Nephron progenitor cell (in vitro differentiated cells): ENCODE data around the gene TRIM29.

Source experiments
- DNase-seq: peaks from one replicate; pipeline ENCODE4 v3.0.0; 2021
- H3K27ac Mint-ChIP-seq: 2 replicates; pipeline ENCODE4 v1.8.0; 2021; ENCODE audit warnings: mild to moderate bottlenecking, moderate library complexity, mixed read lengths
- H3K27me3 Mint-ChIP-seq: 2 replicates; pipeline ENCODE4 v1.8.0; 2021; ENCODE audit warnings: mild to moderate bottlenecking, low read depth, mixed read lengths; ENCODE audit not compliant: poor library complexity
- H3K36me3 Mint-ChIP-seq: 2 replicates; pipeline ENCODE4 v1.8.0; 2021; ENCODE audit warnings: low read depth, mixed read lengths
- H3K4me1 Mint-ChIP-seq: 2 replicates; pipeline ENCODE4 v1.8.0; 2021; ENCODE audit warnings: mixed read lengths
- H3K4me3 Mint-ChIP-seq: 2 replicates; pipeline ENCODE4 v1.8.0; 2021; ENCODE audit warnings: mild to moderate bottlenecking, moderate library complexity, mixed read lengths
- H3K9me3 Mint-ChIP-seq: 2 replicates; pipeline ENCODE4 v1.8.0; 2021; ENCODE audit warnings: mild to moderate bottlenecking, moderate library complexity, mixed read lengths
- CTCF ChIP-seq: fragments of 200-600 bp; sonication (generic); IDR thresholded peaks from 2 replicates; pipeline ENCODE4 v1.5.0; 2021; ENCODE audit warnings: antibody characterized with exemption

The TRIM29 gene

GRCh38 chr11:120141768-120142423 lies 4.0 kb upstream of the TRIM29 start:
- TF ChIP-seq CTCF: no peak
- Mint-ChIP-seq H3K27ac (no peak overlapping the region), H3K36me3 (no peaks in the 10 kb centered on the region), H3K27me3 (peaks cover 55% of the 10 kb centered on the region), H3K9me3 (no peaks in the 10 kb centered on the region), H3K4me1 (peaks cover 4% of the 10 kb centered on the region), H3K4me3 (no peak overlapping the region)
- DNase-seq: no peak

DNA sequence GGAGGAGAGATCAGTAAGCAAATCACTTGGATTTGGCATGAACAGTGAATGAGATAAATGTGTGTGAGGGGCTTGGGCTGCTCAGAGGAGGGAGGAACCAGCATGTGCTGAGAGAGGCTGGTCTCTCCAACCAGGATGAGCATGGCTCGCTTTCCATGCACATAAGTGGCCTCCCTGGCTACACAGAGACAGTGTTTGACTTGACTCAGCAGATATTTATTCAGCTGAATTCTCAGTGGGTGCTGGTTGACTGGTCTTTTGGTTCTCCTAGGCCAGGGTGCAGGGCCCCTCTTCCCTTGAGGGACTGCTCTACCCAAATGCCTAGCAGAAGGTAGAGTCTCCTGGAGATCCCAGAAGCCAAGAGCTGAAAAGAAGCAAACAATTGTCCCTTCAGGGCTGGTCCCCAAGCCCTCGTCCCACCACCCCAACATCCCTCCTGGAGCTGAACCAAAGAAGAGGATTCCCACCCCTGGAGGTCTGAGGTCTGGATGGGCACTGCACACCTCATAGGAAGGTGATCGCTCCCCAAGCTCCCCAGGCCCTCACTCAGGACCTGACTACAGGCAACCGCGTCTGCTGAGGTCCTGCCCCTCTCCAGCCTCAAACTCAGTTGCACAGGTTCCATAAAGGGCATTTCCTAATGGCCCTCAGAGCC lies 3.3 kb upstream of the TRIM29 start:
- Mint-ChIP-seq H3K4me3 (no peak overlapping the region), H3K9me3 (no peaks in the 10 kb centered on the region), H3K36me3 (no peaks in the 10 kb centered on the region), H3K27me3 (peaks cover 60% of the 10 kb centered on the region), H3K4me1 (peaks cover 4% of the 10 kb centered on the region), H3K27ac (no peak overlapping the region)
- DNase-seq: no peak
- TF ChIP-seq CTCF: no peak

DNA sequence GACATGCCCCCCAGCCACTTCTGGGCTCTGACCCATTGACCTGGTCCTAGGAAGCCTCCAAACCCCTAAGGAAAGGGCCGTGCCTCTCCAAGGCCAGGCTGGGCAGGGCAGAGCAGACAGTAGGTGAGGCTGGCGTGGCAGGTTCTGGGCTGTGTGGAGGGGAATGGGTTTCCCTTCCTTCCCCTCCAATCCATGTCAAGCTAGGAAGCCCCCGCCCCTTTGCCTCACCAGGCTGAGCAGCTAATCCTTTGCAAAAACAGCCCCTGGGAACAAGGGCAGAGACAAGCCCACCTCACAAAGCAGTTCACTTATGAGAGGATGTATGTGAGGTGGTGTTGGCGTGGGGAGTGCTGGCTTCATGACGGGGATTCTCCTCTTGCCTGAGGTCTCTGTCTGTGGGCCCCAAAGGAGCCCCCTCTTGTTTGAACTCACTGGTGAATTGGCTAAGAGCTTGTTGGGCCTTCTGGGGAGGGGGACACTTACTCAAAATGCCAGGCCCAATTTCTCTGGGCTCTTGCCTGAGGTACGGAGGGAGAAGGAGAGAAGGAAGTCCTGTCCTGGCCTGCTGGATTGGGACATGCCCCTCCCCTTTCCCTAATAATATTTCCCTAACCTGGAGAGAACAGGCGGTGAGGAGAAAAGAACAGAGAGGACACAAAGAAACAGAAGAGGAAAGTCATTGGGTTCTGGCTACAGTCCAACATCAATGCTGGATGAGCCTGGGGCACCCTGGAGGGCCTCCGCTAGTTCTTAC lies 1.6 kb upstream of the TRIM29 start:
- TF ChIP-seq CTCF: no peak
- DNase-seq: no peak
- Mint-ChIP-seq H3K4me3 (no peak overlapping the region), H3K4me1 (peaks cover 4% of the 10 kb centered on the region), H3K27ac (no peak overlapping the region), H3K27me3 (peaks cover 50% of the 10 kb centered on the region), H3K36me3 (no peaks in the 10 kb centered on the region), H3K9me3 (no peaks in the 10 kb centered on the region)

DNA sequence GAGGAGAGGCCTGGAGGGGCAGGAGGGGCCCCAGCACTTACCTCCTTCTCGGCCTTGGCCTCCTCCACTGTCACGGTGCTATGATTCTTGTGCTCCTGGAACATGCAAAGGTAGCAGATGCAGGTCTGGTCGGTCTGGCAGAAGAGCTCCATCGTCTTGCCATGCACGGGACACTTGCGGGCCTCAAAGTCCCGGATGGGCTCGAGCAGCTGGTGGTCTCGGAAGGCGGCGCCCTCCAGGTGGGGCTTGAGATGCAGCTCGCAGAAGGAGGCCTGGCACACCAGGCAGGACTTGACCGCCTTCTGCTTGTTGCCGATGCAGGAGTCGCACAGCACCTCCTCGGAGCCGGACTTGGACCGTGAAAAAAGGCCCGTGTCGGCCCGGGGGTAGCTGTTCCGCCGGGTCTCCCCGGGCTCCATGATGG lies 714 bp downstream of the TRIM29 start:
- H3K9me3 Mint-ChIP-seq: no peaks in the 10 kb centered on the region
- DNase-seq: no peak
- no peak overlapping the region for H3K4me3 Mint-ChIP-seq
- no peaks in the 10 kb centered on the region for H3K36me3 Mint-ChIP-seq
- H3K4me1 Mint-ChIP-seq: peaks cover 11% of the 10 kb centered on the region
- TF ChIP-seq CTCF: no peak
- H3K27me3 Mint-ChIP-seq: peaks cover 41% of the 10 kb centered on the region
- no peak overlapping the region for H3K27ac Mint-ChIP-seq

DNA sequence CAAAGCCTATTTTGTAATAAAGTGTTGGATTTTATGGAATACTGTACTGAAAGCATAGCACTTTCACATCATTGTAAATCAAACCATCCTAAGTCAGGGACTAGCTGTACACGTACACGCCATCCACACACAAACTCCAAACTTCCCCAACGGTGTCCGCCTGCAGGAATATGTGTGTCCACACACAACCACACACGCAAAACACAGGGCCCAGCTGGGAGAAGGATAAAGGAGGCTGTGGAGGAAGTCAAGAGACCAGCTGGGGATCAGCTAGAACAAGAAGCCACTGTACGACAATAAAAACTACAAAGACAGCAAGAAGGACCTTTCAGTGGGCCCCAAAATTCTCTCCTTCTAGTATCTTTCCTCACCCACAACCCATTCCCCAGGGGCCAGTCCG lies 1.6 kb downstream of the TRIM29 start:
- H3K4me3 Mint-ChIP-seq: no peak overlapping the region
- peaks cover 38% of the 10 kb centered on the region for H3K27me3 Mint-ChIP-seq
- no peaks in the 10 kb centered on the region for H3K36me3 Mint-ChIP-seq
- H3K4me1 Mint-ChIP-seq: peaks cover 11% of the 10 kb centered on the region
- no peak for TF ChIP-seq CTCF
- DNase-seq: no peak
- no peak overlapping the region for H3K27ac Mint-ChIP-seq
- no peaks in the 10 kb centered on the region for H3K9me3 Mint-ChIP-seq
